Smooth muscle cell of the brain vasculature (primary cell): ENCODE results near the gene H3-3A.

Experiments used
- DNase-seq: peaks from one replicate; pipeline ENCODE4 v3.0.0-alpha.2; 2012; ENCODE audit warnings: low read depth, low spot score

H3-3A gene

DNA sequence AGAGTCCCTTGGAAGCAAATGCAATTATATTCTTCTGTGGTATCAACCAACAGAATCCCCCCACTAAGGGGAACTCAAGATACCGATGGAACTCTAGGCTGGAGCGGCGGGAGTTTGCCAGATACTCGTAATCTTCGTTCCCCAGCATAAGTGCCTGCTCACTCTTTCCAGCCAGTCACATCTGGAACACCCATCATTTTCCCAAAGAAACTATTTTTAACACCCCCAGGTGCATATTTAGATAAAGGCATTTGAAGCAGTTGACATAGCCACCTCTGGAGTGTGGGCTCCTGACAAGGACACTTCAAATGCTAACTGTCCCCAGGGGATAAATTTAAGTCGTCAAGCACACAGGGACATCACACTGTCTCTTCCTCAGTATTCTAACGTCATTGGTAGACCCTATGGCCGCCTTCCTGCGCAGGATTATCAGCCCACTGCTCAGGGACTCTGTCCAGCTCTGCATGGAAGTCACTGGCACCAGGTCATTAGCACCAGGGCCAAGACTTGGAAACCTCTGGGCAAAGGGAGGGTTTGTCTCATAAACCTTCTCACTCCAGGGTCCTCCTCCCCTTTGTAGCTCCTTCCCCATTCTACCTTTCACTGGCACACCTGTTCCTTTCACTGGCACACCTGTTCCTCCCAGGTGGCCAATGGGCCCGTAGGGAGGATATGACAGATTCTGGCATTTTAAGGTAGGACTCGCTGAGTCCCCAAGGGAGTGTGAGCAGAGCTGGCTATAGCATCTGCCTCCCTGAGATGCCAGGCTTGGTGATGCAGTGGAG, 48.8 kb downstream of the H3-3A start:
- no peak for DNase-seq

DNA sequence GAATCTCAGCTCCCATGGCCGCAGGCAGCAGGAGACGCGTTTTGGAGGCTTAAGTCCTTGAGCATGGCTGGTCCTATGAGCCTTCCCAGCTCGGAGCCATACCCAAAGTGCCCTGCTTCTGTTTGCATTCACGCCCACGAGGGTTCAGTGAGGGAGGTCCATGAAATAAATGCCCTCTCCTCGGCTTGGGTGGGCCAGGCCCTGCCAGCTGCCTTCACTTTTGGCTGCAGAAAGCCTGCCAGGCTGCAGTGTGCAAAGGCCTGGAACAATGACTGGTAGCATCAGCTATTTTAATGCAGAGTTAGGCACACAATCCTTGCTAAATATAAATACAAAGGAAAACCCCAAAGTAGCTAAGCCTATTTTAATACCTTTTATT, 49.4 kb downstream of the H3-3A start:
- DNase-seq: no peak

DNA sequence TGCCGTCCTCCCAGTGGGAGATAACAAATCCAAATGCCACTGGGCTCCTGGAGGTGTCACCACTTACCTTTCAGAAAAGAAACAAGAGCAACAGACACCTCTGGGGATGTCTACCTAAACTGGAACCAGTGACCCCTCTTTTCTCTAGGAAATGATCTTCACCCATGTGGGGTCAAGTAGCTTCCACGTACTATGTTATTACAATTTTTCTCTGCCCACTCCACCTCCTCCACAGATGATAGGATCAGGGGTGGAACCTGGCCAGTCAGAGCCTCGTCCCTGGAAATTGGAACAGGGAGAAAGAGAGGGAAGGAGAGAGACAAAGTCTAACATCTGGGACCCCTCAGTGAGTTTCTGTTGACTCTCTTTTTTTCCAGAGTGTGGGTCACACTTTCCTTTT, 50.1 kb downstream of the H3-3A start:
- DNase-seq: no peak

DNA sequence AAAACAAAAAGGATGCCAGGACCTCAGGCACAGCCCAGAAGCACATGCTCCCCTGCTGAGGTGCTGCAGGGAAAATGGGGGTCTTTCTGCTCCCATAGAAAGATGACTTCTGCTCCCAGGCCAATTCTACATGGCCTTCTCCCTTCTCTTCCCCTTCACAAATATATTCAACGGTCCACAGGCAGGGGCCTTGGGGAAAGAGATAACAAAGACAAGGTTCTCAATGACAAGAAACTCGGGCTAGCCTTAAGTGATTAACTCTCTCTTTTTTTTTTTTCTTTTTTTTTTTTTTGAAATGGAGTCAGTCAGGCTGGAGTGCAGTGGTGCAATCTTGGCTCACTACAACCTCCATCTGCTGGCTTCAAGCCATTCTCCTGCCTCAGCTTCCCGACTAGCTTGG, 54.2 kb downstream of the H3-3A start:
- DNase-seq: no peak

DNA sequence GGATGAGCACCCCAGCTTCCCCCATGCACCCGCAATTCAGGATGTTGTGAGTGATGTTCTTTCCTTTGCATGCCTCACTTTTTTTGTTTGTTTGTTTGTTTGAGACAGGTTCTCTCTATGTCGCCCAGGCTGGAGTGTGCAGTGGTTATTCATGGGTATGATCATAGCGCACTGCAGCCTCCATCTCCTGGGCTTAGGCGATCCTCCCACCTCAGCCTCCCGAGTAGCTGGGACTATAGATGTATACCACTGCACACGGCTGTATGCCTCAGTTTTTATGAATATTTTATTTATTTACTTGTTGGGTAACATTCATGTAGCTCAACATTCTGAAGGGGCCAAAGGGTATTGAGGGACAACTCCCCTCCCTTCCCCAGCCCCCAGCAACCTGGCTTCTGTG, 54.8 kb downstream of the H3-3A start:
- DNase-seq: no peak

DNA sequence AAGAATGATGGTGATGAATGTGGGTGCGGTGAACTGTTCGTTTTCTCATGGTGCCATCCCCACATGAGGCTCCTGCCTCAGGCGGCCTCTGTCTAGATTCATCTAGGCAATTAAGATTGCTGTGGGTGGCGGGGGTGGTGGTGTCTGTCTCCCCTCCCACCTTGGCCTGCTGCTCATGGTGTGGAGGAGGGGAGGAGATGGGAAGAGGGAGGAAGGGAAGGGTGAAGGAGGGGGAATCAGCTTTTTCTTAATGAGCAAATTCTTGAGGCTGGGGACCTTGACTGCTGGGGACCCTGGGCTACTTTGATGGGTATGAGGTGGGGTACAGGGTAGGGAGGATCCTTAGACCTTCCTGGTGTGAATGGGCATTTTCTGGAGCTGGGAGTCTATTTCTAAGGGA, 55.8 kb downstream of the H3-3A start:
- no peak for DNase-seq

DNA sequence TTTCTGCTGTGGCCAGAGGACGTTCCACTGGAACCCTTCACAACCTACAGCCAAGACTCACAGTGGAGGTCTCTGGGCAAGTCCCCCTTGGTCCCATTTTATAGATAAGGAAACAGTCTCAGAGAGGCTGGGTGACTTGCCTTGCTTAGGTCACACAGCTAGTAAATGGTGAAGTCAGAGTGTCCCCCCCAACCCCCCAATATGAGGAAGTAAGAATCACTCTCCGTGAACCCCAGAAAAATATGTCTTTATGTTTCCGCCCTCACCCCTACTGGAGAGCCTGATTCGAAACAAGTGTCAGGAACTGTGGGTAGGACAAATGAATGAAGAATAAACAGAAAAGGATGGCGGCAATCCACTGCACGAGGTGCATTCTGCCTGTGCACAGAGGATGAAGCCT, 56.7 kb downstream of the H3-3A start:
- no peak for DNase-seq

DNA sequence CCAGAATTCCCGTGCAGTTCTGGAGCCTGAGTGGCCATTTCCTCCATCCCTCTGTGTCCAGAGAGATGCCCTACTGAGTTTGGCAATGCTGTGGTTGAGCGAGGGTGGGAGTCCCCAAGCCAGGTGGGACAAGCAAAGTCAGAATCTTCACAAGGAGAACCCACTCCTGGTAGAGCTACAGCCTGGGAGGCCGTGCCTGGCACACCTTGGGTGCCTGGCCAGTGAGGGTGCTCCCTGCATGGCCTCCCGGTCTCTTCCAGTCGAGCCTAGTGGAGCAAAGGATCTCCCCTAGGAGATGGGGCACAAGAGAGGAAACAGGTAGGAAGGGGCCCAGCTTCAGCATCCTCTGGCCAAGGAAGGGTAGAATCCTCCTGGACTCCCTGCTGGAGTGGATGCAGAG, 57.9 kb downstream of the H3-3A start:
- DNase-seq: no peak

DNA sequence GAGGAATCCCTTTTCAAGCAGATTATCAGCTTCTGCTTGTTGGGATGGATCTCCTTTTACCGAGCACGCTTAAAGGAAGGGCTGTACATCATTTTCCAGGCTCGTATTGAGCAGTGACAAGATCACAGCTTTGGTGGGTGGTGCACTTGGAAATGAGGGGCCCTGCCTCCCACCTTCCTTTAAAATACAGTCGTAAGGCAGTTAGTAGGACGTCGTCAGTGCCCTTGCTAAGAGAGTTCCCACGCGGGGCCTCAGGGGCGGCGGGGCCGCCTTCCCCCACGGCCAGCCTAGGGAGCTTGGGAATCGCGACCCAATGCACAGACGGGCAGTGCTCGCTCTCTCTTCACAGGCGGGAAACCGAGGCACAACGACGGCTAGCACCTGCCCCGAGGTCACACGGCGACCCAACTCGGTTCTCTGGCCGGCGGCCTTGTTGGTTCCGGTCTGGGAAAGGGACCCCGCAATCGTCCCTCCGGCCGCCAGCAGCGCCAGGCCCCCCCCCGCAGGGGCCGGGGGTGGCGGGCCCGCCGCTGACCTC, 58.6 kb downstream of the H3-3A start:
- DNase-seq: no peak
